NT2/D1 (cell line): Measurements from ENCODE around the gene SPINK2.

Source experiments
- YY1 ChIP-seq: IDR thresholded peaks from 2 replicates; pipeline ENCODE4 v1.6.1; 2011; ENCODE audit not compliant: insufficient read length, insufficient read depth
- ZNF274 ChIP-seq: IDR thresholded peaks from 2 replicates; pipeline ENCODE4 v1.6.1; 2011; ENCODE audit warnings: mild to moderate bottlenecking, low read depth, low read length

DNA sequence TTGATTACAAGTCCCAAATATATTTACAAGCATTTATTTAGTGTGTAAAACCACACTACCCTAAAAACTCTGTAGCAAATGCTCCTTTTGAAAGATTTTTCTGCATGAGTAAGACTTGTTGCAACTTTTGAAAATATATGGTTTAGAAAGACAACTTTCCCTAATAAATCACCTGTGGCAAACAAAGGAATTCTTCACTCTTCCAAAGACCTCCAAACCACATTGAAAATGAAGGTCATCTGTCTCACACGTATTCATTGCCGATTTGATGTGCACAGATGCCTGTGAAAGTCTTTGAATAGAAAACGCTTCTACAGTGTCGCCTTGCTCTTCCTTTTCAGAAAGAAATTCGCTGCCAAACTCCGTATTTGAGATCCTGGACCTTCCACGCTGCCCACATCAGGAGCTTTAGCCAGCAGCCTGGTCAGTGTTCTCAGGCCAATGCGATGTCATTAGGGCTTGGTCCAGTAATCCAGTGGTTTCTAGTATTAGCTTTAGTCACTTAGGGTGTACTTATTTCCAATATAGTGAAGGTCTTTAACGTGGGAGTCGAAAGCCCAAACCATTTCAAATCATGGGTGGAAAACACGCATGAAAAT lies 22.2 kb downstream of the SPINK2 start:
- TF ChIP-seq ZNF274 (no peak), YY1 (no peak)
